GM19025 (cell line): ENCODE data around the gene CNFN.

Source experiments
- ATAC-seq: cut with Tn5 transposase; IDR thresholded peaks from one replicate; pipeline ENCODE4 v1.9.1; 2021; ENCODE audit warnings: mild to moderate bottlenecking, low read depth, moderate library complexity; ENCODE audit not compliant: unreplicated experiment

The CNFN gene

DNA sequence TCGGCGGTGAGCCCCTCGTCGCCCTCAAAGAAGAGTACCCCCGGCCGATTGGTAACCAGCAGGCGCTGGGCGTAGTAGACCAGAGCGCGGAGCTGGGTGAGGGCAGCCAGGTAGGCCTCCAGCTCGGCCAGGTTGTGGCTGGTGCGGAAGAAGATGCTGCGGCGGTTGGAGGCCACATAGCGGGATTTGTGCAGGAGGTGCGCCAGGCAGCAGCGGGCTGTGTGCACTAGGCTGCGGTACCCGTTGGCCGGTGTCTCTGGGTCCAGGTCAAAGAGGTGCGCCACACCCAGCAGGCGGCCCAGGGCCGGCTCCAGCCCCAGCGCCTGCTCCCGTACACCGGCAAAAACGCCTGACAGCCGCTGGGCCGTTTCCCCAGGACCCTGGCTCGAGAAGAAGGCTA lies 20.3 kb upstream of the CNFN start:
- no peak for ATAC-seq

DNA sequence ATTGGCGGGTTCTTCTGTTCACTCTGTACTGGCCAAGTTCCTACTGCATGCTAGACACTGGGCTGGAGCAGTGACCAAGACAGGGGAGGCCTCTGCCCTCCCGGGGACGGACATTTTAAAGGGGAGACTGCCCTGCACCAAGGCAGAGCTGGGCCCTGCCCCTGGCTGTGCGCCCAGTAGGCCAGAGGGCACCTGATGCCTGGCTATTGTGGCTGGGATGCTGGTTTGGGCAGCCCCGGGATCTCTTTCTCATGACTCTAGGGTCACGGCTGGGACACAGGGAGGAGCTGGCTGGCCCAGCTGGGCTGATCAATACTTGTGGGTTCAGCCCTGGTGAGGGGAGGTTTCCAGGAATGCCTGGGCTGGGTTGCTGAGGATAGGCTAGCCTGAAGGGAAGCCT lies 19.4 kb upstream of the CNFN start:
- no peak for ATAC-seq

DNA sequence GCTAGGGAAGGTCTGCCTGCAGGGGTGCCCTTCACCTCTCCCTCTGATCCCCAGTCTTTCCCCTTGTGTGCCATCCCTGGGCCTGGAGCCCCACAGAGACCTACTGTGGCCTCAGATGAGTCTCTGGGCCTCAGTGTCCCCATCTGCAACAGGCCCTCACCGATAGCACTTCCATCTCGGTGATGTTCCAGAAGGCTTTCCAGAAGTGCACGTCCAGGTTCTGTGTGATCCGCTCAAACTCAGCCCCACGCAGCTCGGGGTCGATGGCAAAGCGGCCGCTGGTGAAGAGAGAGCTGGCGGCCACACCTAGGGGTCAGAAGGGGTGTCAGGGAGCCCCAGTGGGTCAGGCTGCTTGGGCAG lies 17.7 kb upstream of the CNFN start:
- ATAC-seq: no peak

DNA sequence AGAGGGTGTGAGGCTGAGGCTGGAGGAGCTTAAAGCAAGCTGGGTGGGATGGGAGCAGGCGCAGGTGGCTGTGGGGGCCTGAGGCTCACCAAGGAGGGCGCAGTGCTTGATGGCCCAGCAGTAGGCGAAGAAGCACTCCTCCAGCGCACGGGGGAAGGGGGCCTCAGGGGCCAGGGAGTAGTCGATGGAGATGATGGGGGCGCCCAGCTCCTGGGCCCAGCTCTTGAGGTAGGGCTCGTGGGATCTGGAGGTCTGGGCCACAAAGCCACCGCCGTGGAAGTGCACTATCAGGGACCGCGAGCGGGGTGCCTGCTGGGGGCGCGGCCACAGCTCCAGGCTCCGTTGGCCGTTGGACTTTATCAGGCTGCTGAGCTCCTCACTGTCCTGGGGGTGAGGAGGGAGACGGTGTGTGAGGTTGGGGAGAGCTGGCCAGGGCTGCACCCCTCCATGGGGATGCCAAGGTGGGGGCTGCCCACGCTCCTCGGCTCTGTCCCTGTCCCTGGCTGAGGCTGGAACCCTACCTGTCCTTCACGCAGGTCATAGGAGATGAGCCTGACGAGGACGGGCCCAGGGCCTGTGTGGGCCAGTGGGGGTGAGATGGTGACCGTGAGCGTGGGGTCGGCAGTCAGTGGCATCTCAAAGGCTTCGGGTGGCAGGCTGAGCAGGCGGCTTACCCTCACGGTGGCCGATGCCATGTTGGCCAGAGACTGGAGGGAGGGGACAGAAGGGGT lies 17.2 kb upstream of the CNFN start:
- ATAC-seq: no peak

DNA sequence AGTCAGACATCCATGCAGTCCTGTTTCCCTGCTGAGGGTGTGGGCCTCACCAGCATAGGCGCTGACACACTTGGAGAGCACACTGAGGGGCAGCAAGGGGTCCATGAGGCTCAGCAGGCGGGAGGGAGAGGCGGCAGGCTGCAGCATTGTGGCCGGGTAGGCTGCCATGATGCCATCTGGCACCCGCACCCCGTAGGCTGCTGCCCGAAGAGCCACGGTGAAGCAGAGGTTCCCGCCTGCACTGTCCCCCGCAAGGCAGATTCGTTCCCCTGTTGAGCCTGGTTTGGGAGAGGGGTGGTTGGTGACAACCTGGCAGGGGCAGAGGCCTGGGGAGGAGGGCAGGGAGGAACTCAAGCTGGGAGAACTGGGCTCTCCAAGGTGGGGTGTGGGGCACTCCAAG lies 16.0 kb upstream of the CNFN start:
- ATAC-seq: no peak

DNA sequence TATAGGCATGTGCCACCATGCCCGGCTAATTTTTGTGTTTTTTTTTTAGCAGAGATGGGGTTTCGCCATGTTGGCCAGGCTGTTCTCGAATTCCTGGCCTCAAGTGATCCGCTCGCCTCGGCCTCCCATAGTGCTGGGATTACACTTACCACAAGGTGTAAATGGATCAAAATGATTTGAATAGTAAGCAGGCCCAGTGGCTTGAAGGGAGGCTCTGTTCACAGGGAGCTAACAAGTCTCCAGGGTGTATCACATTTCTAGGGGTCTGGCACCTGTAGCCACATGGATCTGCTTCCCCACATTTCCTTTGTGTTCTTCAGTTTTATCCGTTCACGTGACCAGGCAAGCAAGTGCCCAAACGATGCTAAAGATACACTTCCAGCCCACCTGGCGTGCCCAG lies 13.5 kb upstream of the CNFN start:
- no peak for ATAC-seq

DNA sequence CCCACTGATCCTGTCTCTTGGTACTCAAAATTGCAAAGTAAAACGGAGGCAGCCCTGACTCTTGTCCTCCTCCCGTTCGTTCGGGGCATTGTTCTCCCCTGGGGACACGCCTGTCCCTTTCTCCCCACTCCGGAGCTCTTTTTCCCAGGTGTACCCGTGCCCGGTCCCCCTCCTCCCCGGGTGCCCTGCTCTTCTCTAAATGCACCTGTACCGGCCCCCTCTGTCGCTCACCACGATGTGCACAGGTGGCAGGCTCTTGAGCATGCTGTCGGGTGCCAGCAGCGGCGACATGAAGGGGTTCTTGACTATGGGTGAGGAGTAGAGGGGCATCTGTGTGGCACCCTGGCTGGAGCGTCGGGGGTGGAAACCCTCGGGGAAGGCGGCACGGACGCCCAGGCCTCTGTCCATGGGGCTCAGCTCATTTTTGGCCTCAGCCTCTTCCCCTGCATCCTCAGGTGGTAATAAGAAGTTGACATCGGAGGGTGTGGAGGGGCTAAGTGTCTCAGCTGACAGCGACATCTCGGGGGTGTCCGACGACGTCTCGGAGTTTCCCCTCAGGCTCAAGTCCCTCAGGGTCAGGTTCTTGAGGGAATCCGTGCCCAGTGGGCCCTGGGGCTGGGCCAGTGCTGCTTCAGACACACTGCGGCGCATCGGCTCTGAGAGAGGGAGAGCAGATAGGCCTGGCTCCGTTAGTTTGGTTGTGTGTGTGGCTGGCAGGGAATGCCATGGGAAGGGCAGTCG lies 12.4 kb upstream of the CNFN start:
- no peak for ATAC-seq

DNA sequence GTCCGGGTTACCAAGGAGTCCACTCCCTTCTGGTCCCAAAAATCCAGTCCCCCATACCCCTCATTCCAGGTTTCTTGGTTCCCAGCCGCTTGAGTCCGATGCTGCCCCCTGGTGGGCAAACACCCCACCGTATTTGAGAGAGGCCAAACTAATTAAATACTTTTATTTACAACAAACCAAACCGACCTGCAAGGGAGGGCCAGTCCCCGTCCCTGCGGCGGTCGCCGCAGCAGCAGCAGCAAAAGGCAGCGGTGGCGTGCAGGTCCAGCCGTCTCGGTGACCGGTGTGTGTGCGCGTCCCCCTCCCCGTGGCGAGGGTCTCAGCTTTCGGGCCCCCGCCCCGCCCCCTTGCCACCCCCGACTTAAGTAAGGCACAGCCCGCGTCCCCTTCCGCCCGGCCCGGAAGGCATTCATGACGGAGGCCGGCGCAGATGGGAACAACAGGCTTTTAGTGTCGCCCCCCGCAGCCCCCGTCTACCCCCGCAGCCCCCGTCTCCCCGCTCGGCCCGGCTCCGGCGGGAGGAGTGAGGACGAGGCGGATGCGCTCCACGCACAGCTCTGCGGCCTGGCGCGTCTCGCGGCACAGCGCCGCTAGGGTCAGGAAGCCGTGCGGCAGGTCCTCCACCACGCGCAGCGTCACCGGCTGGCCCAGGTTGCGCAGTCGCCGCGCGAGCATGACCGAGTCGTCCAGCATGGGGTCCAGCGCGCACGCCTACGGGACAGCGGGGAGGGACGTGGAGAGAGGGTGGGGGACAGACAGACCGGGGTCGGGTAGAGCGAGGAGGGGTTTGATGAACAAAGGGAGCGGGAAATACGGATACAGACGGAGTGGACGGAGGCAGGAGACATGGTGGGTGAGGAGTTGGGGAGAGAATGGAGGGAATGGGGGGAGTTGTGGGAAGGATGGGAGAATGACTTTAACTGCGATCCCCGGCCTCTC lies 11.5 kb upstream of the CNFN start:
- no peak for ATAC-seq

DNA sequence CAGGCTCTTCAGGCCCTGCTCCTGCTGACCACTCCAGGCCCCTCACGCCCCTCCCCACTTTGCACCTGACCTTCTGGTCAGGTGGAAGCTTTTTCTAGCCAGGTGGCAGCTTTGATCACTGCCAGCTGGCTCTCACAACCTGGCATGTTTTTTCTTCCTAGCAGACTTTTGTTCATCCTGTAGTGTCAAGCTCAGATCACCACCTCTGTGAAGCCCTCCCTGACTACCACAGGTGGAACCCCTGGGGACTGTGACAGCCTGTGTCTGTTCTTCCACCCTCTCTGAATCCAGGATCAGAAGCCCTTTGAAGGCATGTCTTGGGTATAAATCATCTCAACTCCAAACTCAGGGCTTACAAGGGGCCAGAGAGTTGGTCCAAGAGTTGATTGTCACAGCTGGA lies 10.3 kb upstream of the CNFN start:
- ATAC-seq: no peak

DNA sequence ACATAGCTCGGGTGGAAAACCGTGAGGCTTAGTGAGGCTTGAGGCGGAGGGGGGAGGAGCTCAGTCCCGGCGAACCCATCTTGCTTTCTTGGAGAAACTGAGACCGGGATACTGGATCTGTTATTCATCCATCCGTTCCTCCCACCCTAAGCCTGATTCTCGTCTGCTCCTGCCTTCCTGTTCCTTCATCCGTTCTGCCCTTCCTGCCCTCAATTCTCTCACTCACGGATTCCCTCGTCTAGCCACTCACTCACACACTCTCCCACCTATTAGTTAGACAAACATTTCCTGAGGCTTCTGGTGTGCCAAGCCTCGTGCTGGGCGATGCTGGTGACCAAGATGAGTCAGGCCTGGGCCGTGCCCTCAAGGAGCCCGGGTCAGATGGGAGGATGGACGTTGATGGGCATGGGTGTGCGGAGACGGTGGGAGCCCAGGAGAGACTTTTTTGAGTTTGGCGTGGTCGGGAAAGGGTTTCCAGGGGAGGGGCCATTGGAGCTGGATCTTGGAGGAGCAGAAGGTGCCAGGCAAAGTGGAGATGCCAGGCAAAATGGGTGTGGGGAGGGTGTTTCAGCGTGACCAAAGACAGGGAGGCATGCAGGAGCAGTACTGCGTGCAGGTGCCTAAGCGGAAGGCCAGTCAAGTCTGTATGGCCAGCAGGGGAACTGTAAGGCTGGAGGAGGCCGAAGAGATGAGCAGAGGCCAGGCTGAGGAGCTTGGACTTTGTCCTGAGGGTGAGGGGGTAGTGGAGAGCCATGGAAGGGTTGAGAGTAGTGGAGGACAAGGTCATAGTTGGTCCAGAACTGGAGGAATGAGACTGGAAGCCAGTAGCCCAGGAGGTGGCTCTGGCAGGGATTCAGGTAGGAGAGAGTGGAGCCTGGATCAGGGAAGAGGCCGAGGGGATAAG lies 7.4 kb upstream of the CNFN start:
- no peak for ATAC-seq

DNA sequence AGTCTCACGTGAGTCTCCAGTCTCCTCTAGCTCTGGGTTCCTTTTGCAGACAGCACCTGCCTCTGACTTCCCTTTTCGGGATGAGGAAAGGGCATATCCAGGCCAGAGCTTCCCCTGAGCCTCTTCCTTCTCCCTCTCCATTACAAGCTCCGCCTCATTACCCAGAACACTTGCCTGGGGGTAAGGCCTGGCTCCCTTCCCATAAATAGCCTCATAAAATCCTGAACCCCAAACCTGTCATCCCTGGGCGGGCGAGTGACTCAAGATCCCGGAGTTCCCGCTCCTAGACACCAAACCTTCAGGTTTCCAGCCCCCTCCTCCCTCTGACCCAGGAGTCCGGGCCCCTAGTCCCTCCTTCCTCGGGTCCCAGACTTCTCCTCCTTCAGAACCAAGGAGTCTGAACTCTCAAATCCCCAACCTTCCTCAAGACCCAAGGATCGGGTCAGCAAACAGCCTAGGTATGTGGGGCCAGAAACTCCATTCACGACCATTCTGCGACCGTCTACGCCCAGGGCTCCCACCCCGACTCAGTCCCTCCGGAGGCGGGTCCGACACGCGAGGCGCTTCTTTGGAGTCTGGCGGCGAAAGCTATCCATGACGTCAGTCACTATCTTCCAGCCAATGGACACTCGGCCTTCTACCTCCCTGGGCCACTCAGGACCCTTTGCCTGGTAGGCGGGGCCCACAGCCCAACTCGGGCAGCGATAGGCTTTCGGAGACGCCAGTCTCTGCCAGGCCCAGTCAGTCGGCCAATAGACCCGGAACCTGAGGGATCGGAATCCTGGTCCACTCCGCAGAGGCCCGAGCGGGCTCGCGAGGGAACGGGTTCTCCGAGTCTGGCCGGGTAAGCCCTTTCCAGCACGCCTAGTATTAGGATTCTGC lies 6.5 kb upstream of the CNFN start:
- peak; percentile 98 for ATAC-seq

DNA sequence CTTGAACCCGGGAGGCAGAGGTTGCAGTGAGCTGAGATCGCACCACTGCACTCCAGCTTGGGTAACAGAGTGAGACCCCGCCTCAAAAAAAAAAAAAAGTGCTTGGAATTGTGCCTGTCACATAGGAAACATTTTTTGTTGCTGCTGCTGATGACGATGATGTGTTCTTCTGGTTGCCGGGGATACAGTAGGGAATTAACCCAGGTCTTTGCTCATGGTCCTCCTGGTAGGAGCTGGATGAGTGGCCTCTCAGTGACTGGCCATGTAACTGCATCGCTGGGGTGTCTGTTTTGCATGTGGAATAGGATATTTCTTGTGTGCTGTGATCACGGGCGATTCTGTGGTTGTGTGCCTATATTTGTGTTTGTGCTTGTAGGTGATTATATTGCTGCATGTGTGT lies 4.7 kb upstream of the CNFN start:
- no peak for ATAC-seq

DNA sequence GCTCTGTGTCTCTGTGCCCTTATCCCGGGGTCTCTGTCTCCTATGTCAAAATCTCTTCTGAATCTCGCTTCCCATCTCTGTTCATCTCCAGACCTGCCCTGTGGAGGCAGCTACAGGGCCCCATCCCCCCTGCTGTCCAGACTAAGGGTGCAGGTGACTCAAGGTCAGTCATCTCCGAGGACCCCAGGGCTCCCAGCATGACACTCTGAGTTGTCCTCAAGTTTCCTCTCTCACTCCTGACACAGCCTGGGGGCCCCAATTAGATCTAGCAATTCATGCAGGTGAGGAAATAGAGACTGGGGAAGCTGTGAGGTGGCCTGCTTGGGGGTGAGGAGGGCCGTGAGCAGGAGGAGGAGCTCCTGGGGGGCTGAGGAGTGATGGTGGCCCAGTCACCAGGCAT lies 2.1 kb upstream of the CNFN start:
- ATAC-seq: no peak

DNA sequence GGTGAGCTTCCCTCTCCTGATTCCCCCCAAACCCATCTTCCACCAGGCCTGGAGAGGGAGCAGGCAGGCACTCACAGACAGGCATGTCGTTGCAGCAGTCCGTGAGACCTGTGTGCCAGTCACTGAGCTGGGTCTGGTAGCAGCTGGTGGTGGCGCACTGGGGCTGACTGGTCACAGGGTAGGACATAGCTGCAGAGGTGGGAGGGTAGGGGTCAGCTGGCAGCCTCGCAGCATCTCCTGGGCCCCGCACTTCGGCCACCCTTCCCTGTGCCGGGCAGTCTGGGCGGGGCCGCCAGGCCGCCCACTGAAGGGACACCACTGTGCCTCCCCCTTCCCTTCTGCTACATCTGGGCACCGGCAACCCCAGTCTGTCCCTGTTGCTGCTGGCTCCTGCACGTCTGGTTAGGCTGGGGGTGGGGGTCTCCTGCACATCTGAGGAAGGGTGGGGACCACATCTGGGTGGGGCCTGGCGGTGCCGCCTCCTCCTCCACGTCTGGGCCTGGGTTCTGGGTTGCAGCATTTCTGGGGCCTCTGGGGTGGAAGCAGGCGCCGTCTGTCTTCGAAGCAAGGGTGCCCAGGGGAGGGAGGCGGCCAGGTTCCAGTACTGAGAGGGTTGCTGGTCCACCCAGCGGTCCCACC lies 1.1 kb downstream of the CNFN start:
- ATAC-seq: no peak

DNA sequence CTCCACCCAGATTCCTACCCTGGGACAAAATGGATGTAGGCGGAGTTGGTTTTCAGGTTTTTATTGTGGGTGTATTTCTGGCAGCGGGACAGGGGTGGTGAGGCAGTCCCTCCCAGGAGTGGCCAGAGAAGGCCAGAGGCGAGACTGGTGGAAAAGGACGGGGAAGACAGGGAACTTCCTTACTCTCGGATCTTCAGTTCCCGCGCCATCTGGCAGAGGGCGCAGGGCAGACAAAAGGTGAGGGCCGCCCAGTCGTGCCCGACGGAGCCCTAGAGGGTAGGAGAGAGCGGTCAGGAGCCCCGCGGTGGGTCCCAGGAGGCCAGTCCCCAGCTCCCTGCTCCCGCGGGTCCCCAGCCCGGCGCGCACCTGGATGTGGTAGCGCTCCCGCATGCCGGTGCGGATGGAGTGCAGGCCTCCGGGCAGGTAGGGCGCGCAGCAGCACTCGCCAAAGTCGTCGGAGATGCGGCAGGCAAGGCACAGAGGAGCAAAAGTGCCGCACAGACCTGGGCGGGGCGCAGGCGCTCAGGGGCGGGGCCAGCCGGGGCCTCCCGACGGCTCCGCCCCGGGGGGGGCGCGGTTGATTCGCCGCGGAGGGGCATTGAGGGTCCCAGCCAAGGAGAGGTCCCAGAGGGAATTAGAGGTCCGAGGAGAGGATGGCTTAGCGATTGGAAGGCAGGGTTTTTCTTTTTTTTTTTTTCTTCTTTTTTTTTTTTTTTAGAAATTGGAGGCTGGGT lies 3.0 kb downstream of the CNFN start:
- ATAC-seq: no peak

DNA sequence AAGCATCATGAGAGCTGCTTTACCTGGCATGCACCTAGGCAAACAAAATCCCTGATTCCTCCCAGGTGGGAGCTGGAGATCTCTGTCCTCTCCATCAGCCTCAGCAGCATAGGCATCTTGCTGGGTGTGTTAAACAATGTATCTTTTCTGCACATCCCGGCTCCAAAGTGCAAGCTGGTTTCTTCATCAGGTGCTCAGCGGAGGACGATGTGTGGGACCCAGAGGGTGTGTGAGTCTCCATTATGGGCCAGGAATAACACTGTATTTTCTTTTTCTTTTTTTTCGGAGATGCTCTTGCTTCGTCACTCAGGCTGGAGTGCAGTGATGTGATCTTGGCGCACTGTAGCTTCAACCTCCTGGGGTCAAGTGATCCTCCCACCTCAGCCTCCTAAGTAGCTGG lies 9.9 kb downstream of the CNFN start:
- no peak for ATAC-seq

DNA sequence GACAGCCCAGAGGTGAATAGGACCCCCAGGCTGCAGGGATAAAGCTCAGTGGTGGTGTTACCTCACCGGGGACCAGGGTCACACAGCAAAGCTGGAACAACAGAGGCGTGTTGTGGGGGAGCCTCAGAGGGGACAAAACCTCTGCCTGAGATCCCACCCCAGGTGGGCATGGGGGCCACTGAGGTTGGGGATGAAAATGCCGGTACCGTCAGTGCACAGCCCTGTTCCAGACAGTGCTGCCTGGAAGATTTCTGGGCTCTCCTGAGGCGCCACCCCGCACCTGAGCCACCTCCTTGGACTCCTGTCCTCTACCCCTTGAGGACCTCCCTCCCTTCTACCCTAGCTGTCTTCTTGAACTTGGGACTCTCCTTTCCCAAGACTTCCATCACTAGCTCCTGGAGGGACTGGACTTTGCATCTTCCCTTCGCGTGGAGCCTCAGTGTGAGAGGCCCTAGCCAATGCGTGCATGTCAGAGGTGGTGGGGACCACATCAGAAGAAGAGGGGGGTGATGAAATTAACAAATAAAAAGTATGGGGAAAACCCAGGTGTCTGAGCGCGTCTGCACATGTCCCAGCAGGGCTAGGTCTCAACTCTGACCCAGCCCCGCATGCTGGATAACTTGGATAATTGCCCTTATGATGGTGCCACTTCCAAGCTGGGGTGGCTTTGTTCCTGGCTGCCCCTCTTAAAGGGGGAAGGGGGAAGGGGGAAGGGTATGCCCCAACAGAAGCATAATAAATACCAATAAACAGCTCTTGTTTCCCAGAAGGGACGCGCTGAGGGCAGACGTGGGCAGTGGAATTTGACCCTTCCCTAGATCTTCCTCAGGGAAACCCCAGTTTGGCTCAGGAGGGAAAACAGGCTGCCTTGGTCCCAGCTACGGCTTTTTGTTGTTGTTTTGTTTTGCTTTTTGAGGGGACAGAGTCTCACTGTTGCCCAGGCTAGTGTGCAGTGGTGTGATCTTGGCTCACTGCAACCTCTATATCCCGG lies 11.6 kb downstream of the CNFN start:
- ATAC-seq: no peak
